Muscle layer of duodenum (tissue), 2 donors: ENCODE data around the gene GNG8.

Experiments used
- H3K27ac ChIP-seq: one replicate; pipeline ENCODE4 v1.7.0; 2013; ENCODE audit warnings: mild to moderate bottlenecking, low read length
- H3K27me3 ChIP-seq: one replicate; pipeline ENCODE4 v1.7.0; 2013; ENCODE audit warnings: low read depth, mild to moderate bottlenecking, control low read depth, low read length
- H3K36me3 ChIP-seq, 2 donors: one replicate each; pipeline ENCODE4 v1.7.0; 2013; ENCODE audit warnings: low read length in 2 of 2, control low read depth in 1 of 2, mild to moderate bottlenecking in 1 of 2; ENCODE audit not compliant: insufficient read depth in 2 of 2, control insufficient read depth in 1 of 2
- H3K4me1 ChIP-seq, 2 donors: one replicate each; pipeline ENCODE4 v1.7.0; 2013; ENCODE audit warnings: low read length in 2 of 2, mild to moderate bottlenecking in 2 of 2, control low read depth in 1 of 2, moderate library complexity in 1 of 2; ENCODE audit not compliant: insufficient read depth in 2 of 2, control insufficient read depth in 1 of 2
- H3K4me3 ChIP-seq, 2 donors: one replicate each; pipeline ENCODE4 v1.7.0; 2013; ENCODE audit warnings: low read length in 2 of 2, low read depth in 1 of 2, mild to moderate bottlenecking in 1 of 2
- H3K9me3 ChIP-seq, 2 donors: one replicate each; pipeline ENCODE4 v1.7.0; 2013; ENCODE audit warnings: low read length in 2 of 2, control low read depth in 1 of 2, mild to moderate bottlenecking in 1 of 2; ENCODE audit not compliant: control insufficient read depth in 1 of 2
- donor health status: healthy.

GNG8 gene

GRCh38 chr19:46598372-46598917 is 37.6 kb downstream of the GNG8 start:
- H3K9me3 ChIP-seq, result peaks cover 0 to 6% of the 10 kb centered on the region in 2 donors
- peaks cover 8 to 17% of the 10 kb centered on the region in 2 donors for H3K4me1 ChIP-seq
- no peak overlapping the region for H3K27ac ChIP-seq
- no peak overlapping the region for H3K4me3 ChIP-seq
- no peaks in the 10 kb centered on the region for H3K27me3 ChIP-seq
- peaks cover 0 to 3% of the 10 kb centered on the region in 2 donors for H3K36me3 ChIP-seq

- H3K9me3 ChIP-seq, result peaks cover 0 to 6% of the 10 kb centered on the region in 2 donors
- peaks cover 0 to 5% of the 10 kb centered on the region in 2 donors for H3K4me1 ChIP-seq
- no peaks in the 10 kb centered on the region for H3K27me3 ChIP-seq
- peaks cover 0 to 3% of the 10 kb centered on the region in 2 donors for H3K36me3 ChIP-seq
- no peak overlapping the region for H3K27ac ChIP-seq
- no peak overlapping the region for H3K4me3 ChIP-seq
Measured at GRCh38 chr19:46596008-46596407, 40.0 kb downstream of the GNG8 start.

DNA sequence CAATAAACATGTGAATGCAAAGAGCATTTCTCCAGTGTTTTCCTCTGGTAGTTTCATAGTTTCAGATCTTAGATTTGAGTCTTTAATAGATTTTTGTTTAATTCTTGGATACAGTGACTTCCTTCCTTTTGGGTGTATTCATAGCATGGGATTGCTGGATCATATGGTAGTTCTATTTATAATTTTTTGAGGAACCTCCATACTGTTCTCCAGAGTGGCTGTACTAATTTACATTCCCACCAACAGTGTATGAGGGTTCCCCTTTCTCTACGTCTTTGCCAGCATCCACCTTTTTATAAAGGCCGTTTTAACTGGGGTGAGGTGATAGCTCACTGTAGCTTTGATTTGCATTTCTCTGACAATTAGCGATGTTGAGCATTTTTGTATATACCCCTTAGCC is 44.1 kb downstream of the GNG8 start:
- Histone ChIP-seq H3K9me3 (no peaks in the 10 kb centered on the region), H3K27ac (no peak overlapping the region), H3K4me1 (no peaks in the 10 kb centered on the region), H3K4me3 (no peak overlapping the region), H3K36me3 (no peaks in the 10 kb centered on the region), H3K27me3 (no peaks in the 10 kb centered on the region)

DNA sequence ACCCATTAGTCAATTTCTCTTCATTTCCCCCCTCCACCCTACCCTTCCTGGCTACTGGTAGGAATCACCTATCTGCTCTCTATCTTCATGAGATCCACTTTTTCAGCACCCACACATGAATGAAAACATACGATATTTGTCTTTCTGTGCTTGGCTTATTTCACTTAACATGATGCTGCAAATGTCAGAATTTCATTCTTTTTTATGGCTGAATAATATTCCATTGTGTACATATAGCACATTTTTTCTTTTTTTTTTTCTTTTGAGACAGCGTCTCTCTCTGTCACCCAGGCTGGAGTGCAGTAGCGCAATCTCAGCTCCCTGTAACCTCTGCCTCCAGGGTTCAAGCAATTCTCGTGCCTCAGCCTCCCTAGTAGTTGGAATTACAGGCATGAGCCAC is 44.7 kb downstream of the GNG8 start:
- Histone ChIP-seq H3K27ac (no peak overlapping the region), H3K36me3 (no peaks in the 10 kb centered on the region), H3K9me3 (no peaks in the 10 kb centered on the region), H3K4me3 (no peak overlapping the region), H3K27me3 (no peaks in the 10 kb centered on the region), H3K4me1 (no peaks in the 10 kb centered on the region)

- no peaks in the 10 kb centered on the region for H3K36me3 ChIP-seq
- H3K4me1 ChIP-seq, result no peaks in the 10 kb centered on the region
- no peaks in the 10 kb centered on the region for H3K27me3 ChIP-seq
- H3K4me3 ChIP-seq, result no peak overlapping the region
- no peak overlapping the region for H3K27ac ChIP-seq
- no peaks in the 10 kb centered on the region for H3K9me3 ChIP-seq
Measured at GRCh38 chr19:46587861-46588260, 48.1 kb downstream of the GNG8 start.

- Histone ChIP-seq H3K4me1 (no peaks in the 10 kb centered on the region), H3K27ac (no peak overlapping the region), H3K9me3 (peaks cover 0 to 3% of the 10 kb centered on the region in 2 donors), H3K36me3 (no peaks in the 10 kb centered on the region), H3K27me3 (no peaks in the 10 kb centered on the region), H3K4me3 (no peak overlapping the region)
Measured at GRCh38 chr19:46586294-46586693, 49.7 kb downstream of the GNG8 start.

GRCh38 chr19:46585539-46585938 is 50.5 kb downstream of the GNG8 start:
- Histone ChIP-seq H3K27ac (no peak overlapping the region), H3K4me3 (no peak overlapping the region), H3K4me1 (no peaks in the 10 kb centered on the region), H3K9me3 (peaks cover 0 to 7% of the 10 kb centered on the region in 2 donors), H3K36me3 (no peaks in the 10 kb centered on the region), H3K27me3 (no peaks in the 10 kb centered on the region)
